ENCODE results near the gene MYO5A.
"Not testable (repeated sequence)": the region's sequence is repeated elsewhere in the genome, so short reads cannot be mapped to it uniquely, and the experiment has no call there.

The MYO5A gene

GRCh38 chr15:52288986-52289385 lies 239.7 kb downstream of the MYO5A start:
- no peak for DNase-seq (ENCODE audit: low read depth in 3 of 3)

DNA sequence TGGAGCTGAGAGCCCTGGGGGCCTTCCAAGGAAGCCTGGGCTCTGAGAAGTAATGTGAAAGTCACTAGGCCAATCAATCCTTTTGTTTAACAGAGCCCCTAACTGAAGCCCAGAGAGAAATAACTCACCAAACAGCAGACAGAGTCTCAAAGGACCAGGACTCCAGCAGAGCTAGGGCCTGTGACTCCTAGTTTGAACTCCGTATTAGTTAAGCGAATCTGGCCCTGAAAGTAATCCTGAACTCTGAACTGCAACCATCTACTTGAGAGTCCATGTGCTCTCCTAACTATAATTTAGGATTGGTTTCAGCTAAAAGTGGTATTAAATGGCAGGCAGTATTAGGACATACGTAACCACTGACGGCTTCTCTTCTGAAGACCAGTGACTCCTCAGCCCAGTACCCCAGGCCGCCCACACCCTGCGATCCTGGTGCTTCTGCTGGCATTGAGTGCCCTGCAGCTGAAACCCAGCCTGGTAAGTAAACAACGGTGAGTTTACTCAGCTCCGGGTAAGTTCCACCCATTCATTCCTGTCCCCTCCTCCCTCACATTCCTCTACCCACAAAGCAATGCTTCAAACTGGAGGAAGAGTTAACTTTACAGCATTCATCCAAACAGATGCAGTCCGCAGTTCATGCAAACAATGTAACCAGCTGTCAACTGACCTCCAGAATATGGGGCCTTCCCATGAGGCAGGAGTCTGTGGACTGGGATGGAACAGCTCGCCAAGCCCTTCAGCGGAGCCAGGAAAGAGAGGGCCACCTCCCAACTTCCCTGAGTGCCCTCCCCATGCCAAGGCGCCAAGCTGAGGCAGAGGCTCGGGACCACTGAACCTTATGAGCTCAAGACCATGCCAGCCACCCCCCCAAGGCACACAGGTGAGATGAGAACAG lies 240.4 kb downstream of the MYO5A start:
- no peak for DNase-seq (ENCODE audit: low read depth in 3 of 3)

GRCh38 chr15:52287114-52287513 lies 241.6 kb downstream of the MYO5A start:
- no peak for DNase-seq (ENCODE audit: low read depth in 3 of 3)

GRCh38 chr15:52285941-52286340 lies 242.7 kb downstream of the MYO5A start:
- not testable (repeated sequence) for DNase-seq (ENCODE audit: low read depth in 3 of 3)

DNA sequence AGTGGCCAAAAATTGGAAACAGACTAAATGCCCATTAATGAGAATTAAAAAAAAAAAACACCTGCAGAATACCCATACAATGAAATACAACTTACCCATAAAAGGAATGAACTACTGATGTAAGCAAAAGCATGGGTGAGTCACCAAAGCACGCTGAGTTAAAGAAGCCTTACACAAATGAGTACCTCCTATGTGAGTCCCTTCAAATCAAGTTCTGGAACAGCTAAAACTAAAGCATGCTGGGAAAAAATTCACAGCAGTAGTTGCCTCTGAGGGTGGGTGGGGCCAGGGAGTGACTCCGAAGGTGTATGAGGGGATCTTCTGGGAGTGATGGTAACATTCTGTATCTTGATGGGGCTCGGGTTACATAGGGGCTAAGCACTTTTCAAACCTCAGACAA lies 244.5 kb downstream of the MYO5A start:
- no peak for DNase-seq (ENCODE audit: low read depth in 3 of 3)

DNA sequence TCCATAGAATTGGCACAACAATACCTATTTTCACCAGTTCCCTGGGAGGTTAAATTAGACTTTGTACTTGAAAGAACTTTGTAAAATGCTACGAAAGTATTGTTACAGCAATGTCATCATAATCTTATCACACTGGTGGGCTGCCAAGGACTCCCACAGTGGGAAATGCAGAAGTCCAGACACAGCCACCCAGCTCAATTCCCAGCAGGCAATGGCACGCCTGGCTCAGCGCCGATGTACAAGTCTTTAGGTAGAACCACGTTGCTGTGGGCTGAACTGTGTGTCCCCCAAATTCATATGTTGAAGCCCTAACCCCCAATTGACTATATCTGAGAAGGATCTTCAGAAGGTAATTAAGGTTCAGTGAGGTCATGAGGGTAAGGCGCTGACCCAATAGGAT lies 245.4 kb downstream of the MYO5A start:
- no peak for DNase-seq (ENCODE audit: low read depth in 3 of 3)

DNA sequence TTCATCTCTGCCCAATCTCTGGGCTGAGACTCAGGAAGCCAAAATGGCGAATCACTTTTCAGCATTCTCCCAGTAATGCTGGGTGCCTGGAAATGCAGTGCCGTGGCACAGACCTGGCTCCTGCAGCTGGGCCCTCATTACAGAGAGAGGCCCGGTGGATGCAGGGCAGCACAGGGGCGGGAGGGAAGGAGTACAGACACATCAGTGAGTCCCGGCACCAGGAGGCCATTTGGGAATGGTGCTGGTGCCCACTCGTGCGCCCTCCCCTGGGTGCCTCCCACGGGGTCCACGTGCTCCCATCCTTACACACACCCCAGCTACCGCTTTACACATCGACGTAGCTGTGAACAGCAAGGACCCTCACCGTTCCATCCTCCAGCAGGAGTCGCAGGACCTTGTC lies 246.3 kb downstream of the MYO5A start:
- DNase-seq (ENCODE audit: low read depth in 3 of 3) = no peak

GRCh38 chr15:52281085-52282035 lies 247.3 kb downstream of the MYO5A start:
- DNase-seq (ENCODE audit: low read depth in 3 of 3) = no peak

DNA sequence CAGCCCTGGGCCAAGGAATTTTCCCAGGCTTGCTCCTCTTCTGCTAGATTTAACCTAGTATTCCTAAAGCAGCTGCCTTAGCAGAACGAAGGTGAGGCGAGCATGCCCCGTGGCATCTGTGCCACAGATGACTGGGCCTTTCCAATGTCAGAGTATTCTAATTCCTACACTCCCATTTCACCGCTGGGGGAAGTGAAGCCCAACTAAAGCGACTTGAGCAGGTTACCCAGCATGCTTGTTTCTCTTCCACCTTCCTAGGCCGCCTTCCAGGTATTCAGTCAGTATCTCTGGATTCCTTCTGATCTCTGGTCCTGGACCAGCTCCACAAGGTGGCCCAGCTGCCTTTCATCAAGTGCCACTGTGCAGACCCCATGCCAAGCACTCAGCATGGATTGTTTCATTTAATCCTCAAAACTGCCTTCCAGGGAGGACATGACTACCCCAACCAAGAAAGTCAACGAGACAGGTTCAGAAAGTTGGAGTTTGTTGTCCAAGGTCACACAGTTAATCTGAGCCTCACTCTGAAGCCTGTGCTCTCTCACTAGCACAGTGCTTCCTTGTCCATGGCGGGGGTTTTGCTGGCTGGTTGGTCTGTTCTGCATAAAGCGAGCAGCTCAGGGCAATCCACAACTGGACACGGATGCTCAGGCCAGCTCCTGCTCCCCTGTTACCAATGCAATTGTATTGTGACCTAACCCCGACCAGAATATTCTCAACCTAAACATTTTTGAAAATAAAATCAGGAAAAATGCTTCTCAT lies 248.2 kb downstream of the MYO5A start:
- no peak for DNase-seq (ENCODE audit: low read depth in 3 of 3)

DNA sequence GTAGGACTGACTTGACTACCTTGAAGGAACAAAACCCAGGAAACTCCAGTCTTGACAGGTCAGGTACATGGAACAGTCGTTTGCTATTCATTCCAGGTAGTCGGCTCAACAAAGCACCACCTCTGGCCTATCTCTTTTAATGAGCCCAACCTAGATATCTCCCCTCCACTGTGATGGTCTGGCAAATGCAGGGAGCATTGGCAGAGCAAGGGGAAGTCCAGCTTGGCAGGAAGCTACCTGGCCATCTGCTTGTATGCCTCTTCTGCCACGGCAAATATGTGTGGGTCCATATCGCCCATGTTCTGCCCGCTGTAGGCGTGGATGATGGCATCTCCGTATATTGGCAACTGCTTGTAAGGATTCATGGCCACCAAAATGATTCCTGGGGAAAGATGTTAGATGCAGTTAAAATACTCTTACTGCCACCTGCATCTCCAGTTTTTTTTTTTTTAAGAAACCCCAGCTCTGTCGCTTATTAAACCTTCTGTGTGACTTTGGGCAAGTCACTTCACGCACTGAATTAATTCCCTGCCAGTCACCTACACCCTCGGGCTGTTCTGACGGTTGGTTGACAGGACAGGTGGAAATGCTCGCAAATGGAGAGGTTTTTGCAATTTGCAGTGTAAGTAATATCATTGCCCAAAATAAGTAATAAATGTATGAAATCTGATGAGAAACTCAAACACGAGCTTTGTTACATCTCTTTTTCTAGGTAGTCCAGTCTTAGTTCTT lies 249.9 kb downstream of the MYO5A start:
- DNase-seq (ENCODE audit: low read depth in 3 of 3) = no peak

DNA sequence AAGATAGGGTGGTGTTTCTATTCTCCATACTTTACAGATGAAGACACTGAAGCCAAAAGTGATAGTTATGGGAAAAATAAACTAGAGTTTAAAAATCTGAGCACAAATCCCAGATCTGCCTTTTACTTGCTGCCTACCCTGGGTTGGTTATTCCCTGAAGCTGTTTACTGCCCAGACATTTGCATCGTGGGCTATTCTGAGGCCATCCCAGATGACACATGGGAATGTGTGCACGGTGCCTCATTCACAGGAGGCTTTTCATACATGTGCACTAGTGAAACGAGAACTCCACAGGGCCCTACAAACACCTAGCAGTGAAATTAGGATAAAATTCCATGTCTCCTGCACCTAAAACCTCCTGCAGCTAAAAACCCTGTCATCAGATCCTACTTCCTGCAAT lies 250.5 kb downstream of the MYO5A start:
- DNase-seq (ENCODE audit: low read depth in 3 of 3) = no peak

- DNase-seq (ENCODE audit: low read depth in 3 of 3) = no peak
Measured at GRCh38 chr15:52277575-52277974, 251.1 kb downstream of the MYO5A start.

- no peak for DNase-seq (ENCODE audit: low read depth in 3 of 3)
Measured at GRCh38 chr15:52276256-52276770, 252.4 kb downstream of the MYO5A start.

GRCh38 chr15:52263563-52264282 lies 265.0 kb downstream of the MYO5A start:
- no peak for DNase-seq (ENCODE audit: low read depth in 3 of 3)

DNA sequence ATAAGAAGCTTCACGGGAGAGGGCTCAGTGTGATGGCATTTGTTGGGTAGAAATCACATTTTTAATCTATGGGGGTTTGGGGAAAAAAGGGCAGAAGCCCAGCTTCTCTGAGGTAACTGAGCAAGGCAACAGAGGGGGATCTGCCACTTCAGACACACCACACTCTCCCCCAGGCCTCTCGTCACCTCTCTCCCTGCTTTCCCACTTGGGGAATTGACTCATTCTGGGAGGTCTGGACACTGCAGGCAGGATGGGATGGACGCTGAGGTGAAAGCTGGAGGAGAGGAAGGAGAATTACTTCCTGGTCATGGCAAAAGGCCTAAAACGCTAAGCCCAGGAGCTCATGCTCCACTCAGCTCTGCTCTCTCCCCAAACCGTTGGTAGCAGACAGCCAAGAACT lies 266.3 kb downstream of the MYO5A start:
- DNase-seq (ENCODE audit: low read depth in 3 of 3) = no peak

GRCh38 chr15:52261498-52262242 lies 267.0 kb downstream of the MYO5A start:
- DNase-seq (ENCODE audit: low read depth in 3 of 3) = peak; percentile 11 to 56 (median 17)

DNA sequence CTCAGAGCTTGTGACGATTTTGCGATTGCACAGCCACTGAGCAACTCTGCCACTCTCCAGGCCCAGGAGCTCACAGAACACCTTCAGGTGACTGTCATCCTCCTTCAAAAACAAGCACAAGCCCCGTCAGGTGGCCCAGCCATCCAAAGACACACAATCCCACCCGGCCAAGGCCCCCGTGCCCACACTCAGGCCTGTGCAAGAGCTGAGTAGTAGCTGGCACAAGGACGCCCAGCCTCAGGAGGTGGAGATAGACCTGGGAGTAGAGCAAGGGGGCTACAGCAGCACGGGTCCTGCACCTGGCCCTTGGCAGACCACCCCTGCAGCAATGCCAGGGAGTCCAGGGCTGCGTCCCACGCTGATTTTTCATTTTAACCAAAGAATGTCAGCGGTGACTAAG lies 267.7 kb downstream of the MYO5A start:
- DNase-seq (ENCODE audit: low read depth in 3 of 3) = no peak

GRCh38 chr15:52259503-52259902 lies 269.2 kb downstream of the MYO5A start:
- no peak for DNase-seq (ENCODE audit: low read depth in 3 of 3)

DNA sequence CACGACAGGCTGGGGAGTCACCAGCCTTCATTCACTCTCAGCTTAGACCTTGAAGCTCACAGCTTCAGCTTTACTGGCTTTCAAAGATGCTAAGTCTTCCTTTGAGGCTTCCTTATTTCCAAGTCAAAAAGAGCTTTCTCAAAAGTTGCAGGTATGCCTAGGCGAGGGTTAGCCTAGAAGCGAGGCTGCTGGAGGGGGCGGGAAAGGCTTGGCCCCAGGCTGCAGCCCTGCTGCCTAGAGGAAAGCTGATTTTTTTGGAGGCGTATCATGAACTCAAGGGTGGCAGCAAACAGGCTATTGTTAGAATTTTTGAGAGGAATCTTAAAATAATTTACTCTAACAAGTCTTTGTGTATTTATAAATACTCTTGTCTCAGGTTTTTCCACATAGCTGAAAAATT lies 270.2 kb downstream of the MYO5A start:
- DNase-seq (ENCODE audit: low read depth in 3 of 3) = no peak

DNA sequence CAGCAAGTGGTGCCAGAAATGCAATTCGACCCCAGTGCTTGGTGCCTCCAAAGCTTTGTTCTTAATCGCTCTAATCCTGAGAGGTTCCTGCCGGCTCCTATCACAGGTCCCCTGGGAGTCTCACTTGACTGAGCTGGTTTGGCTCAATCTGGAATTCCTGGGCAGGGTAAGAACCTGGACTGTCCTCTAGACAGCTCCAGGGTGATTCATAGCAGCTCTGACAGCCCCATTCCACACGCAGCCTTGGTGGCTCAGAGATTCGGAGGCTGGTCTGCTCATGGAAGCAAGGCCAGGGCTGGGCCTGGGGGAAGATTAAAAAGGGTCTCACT lies 271.0 kb downstream of the MYO5A start:
- no peak for DNase-seq (ENCODE audit: low read depth in 3 of 3)
